ENCODE data around the gene ARL15.
A peak's percentile ranks its signal among the peaks of the same experiment; 100 is the strongest.

ARL15 gene

DNA sequence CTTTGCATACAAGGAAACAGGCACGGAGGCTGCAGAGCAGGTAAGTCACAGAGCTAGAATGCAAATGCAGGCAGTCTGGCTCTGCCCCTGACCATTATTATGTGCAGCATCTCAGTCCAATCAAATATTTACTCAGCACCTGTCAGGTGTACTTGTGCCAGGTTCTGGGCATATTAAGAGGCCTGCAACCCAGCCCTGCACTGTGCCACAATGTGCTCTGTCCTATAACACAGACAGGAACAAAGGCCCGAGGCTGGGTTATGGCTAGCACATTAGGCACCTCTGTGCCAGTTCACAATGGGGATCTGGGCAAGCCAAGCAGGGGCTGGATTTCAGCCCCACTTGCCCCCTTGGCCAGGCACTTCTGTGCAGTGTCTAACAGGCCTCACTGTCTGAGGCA, 14.0 kb downstream of the ARL15 start:
- no peak for DNase-seq
- Mint-ChIP-seq H3K27ac (no peak overlapping the region), H3K36me3 (ENCODE audit: low read depth) (peaks cover 5% of the 10 kb centered on the region), H3K4me3 (no peak overlapping the region), H3K27me3 (ENCODE audit: low read depth, poor library complexity) (peaks cover 6% of the 10 kb centered on the region), H3K9me3 (no peaks in the 10 kb centered on the region), H3K4me1 (peaks cover 68% of the 10 kb centered on the region)
- TF ChIP-seq, protein P1, sequence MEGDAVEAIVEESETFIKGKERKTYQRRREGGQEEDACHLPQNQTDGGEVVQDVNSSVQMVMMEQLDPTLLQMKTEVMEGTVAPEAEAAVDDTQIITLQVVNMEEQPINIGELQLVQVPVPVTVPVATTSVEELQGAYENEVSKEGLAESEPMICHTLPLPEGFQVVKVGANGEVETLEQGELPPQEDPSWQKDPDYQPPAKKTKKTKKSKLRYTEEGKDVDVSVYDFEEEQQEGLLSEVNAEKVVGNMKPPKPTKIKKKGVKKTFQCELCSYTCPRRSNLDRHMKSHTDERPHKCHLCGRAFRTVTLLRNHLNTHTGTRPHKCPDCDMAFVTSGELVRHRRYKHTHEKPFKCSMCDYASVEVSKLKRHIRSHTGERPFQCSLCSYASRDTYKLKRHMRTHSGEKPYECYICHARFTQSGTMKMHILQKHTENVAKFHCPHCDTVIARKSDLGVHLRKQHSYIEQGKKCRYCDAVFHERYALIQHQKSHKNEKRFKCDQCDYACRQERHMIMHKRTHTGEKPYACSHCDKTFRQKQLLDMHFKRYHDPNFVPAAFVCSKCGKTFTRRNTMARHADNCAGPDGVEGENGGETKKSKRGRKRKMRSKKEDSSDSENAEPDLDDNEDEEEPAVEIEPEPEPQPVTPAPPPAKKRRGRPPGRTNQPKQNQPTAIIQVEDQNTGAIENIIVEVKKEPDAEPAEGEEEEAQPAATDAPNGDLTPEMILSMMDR (IDR thresholded peaks at IDR 0.05) = no peak

DNA sequence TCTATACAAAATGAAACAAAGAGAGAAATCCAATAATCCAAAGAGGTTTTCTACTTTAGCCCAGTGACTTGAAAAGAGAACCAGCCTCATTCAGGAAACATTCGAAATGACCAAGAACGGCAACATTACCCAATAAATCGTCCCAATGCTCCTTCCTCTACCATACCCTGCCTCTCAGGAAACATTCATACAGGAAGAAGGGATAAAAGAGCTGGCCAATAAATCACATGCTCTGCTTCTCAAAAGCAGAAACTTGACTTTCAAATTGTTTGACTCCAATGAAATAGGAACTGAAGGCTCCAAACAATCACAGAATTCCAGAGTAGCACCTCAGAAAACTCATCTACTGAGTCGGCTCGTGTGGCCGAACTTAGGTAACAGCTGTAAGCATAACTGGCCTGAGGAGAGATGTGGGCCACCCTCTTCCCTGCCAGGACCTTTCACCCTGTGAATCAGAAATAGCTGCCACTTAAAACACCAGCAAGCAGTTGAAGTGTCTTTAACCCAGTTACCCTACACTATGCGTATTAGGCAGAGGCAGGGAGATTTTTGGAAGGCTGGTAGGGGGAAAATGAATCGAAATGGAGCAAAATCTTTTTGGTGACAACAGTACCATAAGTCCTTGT, 14.6 kb downstream of the ARL15 start:
- Mint-ChIP-seq H3K36me3 (ENCODE audit: low read depth) (peaks cover 5% of the 10 kb centered on the region), H3K4me3 (no peak overlapping the region), H3K27ac (peak overlapping the region; percentile 50), H3K27me3 (ENCODE audit: low read depth, poor library complexity) (peaks cover 3% of the 10 kb centered on the region), H3K4me1 (peaks cover 62% of the 10 kb centered on the region), H3K9me3 (no peaks in the 10 kb centered on the region)
- DNase-seq = no peak
- TF ChIP-seq, protein P1 (IDR thresholded peaks at IDR 0.05) = no peak

- TF ChIP-seq, protein P1 (IDR thresholded peaks at IDR 0.05) = no peak
- H3K36me3 Mint-ChIP-seq (ENCODE audit: low read depth) = no peaks in the 10 kb centered on the region
- H3K27me3 Mint-ChIP-seq (ENCODE audit: low read depth, poor library complexity) = peaks cover under 1% of the 10 kb centered on the region
- H3K4me3 Mint-ChIP-seq = no peak overlapping the region
- no peak for DNase-seq
- H3K9me3 Mint-ChIP-seq = no peaks in the 10 kb centered on the region
- peak overlapping the region; percentile 20 for H3K27ac Mint-ChIP-seq
- H3K4me1 Mint-ChIP-seq = peaks cover 52% of the 10 kb centered on the region
Measured at GRCh38 chr5:54294097-54294667, 16.2 kb downstream of the ARL15 start.

- Mint-ChIP-seq H3K4me3 (no peak overlapping the region), H3K27ac (no peak overlapping the region), H3K36me3 (ENCODE audit: low read depth) (peaks cover 2% of the 10 kb centered on the region), H3K4me1 (peaks cover 42% of the 10 kb centered on the region), H3K9me3 (peaks cover 2% of the 10 kb centered on the region), H3K27me3 (ENCODE audit: low read depth, poor library complexity) (peaks cover 3% of the 10 kb centered on the region)
- no peak for DNase-seq
- TF ChIP-seq, protein P1 (IDR thresholded peaks at IDR 0.05) = no peak
Measured at GRCh38 chr5:54292866-54293265, 17.5 kb downstream of the ARL15 start.

DNA sequence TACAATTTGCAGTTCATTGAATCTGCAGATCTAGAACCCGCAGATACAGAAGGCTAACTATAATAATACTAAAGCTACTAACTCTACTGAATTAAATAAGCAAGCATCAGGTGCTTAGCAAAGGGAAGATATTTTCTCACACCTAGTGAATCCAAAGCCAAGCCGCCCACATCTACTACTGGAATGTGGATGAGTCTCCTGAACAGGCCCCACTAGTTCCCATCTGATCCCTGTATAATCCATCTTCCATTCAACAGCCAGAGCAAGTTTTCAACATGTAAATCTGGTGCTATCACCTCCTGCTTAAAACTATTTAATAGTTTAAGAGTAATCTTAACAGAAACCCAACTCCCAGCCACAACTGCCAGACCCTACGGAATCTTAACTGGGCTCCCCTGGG, 18.9 kb downstream of the ARL15 start:
- no peak for DNase-seq
- Mint-ChIP-seq H3K4me1 (peaks cover 28% of the 10 kb centered on the region), H3K36me3 (ENCODE audit: low read depth) (peaks cover 7% of the 10 kb centered on the region), H3K4me3 (no peak overlapping the region), H3K27me3 (ENCODE audit: low read depth, poor library complexity) (peaks cover 3% of the 10 kb centered on the region), H3K27ac (no peak overlapping the region), H3K9me3 (peaks cover 8% of the 10 kb centered on the region)
- TF ChIP-seq, protein P1 (IDR thresholded peaks at IDR 0.05) = no peak

GRCh38 chr5:54289769-54290168, 20.6 kb downstream of the ARL15 start:
- H3K4me3 Mint-ChIP-seq = no peak overlapping the region
- no peak overlapping the region for H3K27ac Mint-ChIP-seq
- peaks cover 12% of the 10 kb centered on the region for H3K36me3 Mint-ChIP-seq (ENCODE audit: low read depth)
- peaks cover 27% of the 10 kb centered on the region for H3K4me1 Mint-ChIP-seq
- no peak for DNase-seq
- peaks cover 12% of the 10 kb centered on the region for H3K9me3 Mint-ChIP-seq
- H3K27me3 Mint-ChIP-seq (ENCODE audit: low read depth, poor library complexity) = peaks cover 3% of the 10 kb centered on the region
- TF ChIP-seq, protein P1 (IDR thresholded peaks at IDR 0.05) = no peak

Data from nephron progenitor cell (in vitro differentiated cells).